Neutrophil (primary cell): ENCODE results near the gene SLX4IP.

Experiments
- H3K27ac ChIP-seq: fragments of 200-600 bp; sonication (generic); 2 replicates; pipeline ENCODE4 v1.5.1; 2016; ENCODE audit warnings: mild to moderate bottlenecking, moderate library complexity
- H3K27me3 ChIP-seq: fragments of 200-600 bp; sonication (generic); 2 replicates; pipeline ENCODE4 v1.6.0; 2016; ENCODE audit warnings: mild to moderate bottlenecking
- H3K36me3 ChIP-seq: fragments of 200-600 bp; sonication (generic); 2 replicates; pipeline ENCODE4 v1.5.1; 2017
- H3K4me1 ChIP-seq, 2 experiments: fragments of 200-600 bp in 1 of 2; sonication (generic) in 1 of 2; 1 replicate in 1 of 2; 2 replicates in 1 of 2; pipeline versions ENCODE4 v1.5.1 to v1.6.1; 2013 to 2016; ENCODE audit warnings: low read depth in 1 of 2, low read length in 1 of 2, mild to moderate bottlenecking in 1 of 2, moderate library complexity in 1 of 2; ENCODE audit not compliant: control insufficient read depth in 1 of 2, insufficient read depth in 1 of 2
- H3K4me3 ChIP-seq, 2 experiments: fragments of 200-600 bp in 1 of 2; sonication (generic) in 1 of 2; 1 replicate in 1 of 2; 2 replicates in 1 of 2; pipeline ENCODE4 v1.5.1; 2013 to 2016; ENCODE audit warnings: low read depth in 1 of 2, low read length in 1 of 2, mild to moderate bottlenecking in 1 of 2, moderate library complexity in 1 of 2
- H3K9me3 ChIP-seq: fragments of 200-600 bp; sonication (generic); 2 replicates; pipeline ENCODE4 v1.5.1; 2016
- CTCF ChIP-seq: fragments of 200-600 bp; sonication (generic); IDR thresholded peaks from 2 replicates; pipeline ENCODE4 v1.5.1; 2016; ENCODE audit warnings: antibody characterized with exemption

Gene SLX4IP

GRCh38 chr20:10637563-10637962, 202.5 kb downstream of the SLX4IP start:
- no peak overlapping the region for H3K4me3 ChIP-seq
- no peaks in the 10 kb centered on the region for H3K4me1 ChIP-seq
- H3K27ac ChIP-seq = no peak overlapping the region
- H3K27me3 ChIP-seq = no peaks in the 10 kb centered on the region
- peaks cover 60% of the 10 kb centered on the region for H3K36me3 ChIP-seq
- TF ChIP-seq CTCF = no peak
- no peaks in the 10 kb centered on the region for H3K9me3 ChIP-seq

- H3K36me3 ChIP-seq = peaks cover 76% of the 10 kb centered on the region
- no peak overlapping the region for H3K27ac ChIP-seq
- H3K4me3 ChIP-seq = no peak overlapping the region
- no peak for TF ChIP-seq CTCF
- no peaks in the 10 kb centered on the region for H3K27me3 ChIP-seq
- no peaks in the 10 kb centered on the region for H3K4me1 ChIP-seq
- no peaks in the 10 kb centered on the region for H3K9me3 ChIP-seq
Observed at GRCh38 chr20:10639077-10639736, 204.1 kb downstream of the SLX4IP start.

GRCh38 chr20:10639737-10640556, 204.8 kb downstream of the SLX4IP start:
- Histone ChIP-seq H3K27me3 (no peaks in the 10 kb centered on the region), H3K36me3 (peaks cover 84% of the 10 kb centered on the region), H3K27ac (no peak overlapping the region), H3K9me3 (no peaks in the 10 kb centered on the region), H3K4me1 (no peaks in the 10 kb centered on the region), H3K4me3 (no peak overlapping the region)
- TF ChIP-seq CTCF = no peak

- H3K27me3 ChIP-seq = no peaks in the 10 kb centered on the region
- no peaks in the 10 kb centered on the region for H3K9me3 ChIP-seq
- H3K36me3 ChIP-seq = peaks cover 93% of the 10 kb centered on the region
- H3K27ac ChIP-seq = no peak overlapping the region
- no peaks in the 10 kb centered on the region for H3K4me1 ChIP-seq
- TF ChIP-seq CTCF = no peak
- no peak overlapping the region for H3K4me3 ChIP-seq
Observed at GRCh38 chr20:10640897-10641296, 205.8 kb downstream of the SLX4IP start.

GRCh38 chr20:10641467-10641866, 206.4 kb downstream of the SLX4IP start:
- no peaks in the 10 kb centered on the region for H3K27me3 ChIP-seq
- no peak overlapping the region for H3K27ac ChIP-seq
- H3K9me3 ChIP-seq = no peaks in the 10 kb centered on the region
- TF ChIP-seq CTCF = no peak
- H3K4me3 ChIP-seq = no peak overlapping the region
- no peaks in the 10 kb centered on the region for H3K4me1 ChIP-seq
- H3K36me3 ChIP-seq = peaks cover 99% of the 10 kb centered on the region
